Endothelial cell of umbilical vein (primary cell): ENCODE measurements around the gene CDC42BPG. TPM values are rescaled to one million over a fixed set of nuclear protein-coding genes. Genes with fewer than 3 reads are reported as not detected.

Source experiments
- BruUV-seq: library from RNA; stranded (reverse); fragments of 400-500 nt; replicated peaks from 2 replicates; lab custom pipeline; 2021; lab: Mats Ljungman, UMichigan
- CTCF ChIA-PET: fragments of 300-600, 350-600 bp; sonication (Branson Sonifier 250); formaldehyde crosslinking; loops from one replicate; lab custom pipeline; 2021; ENCODE audit warnings: antibody characterized with exemption, inconsistent platforms; lab: Charles Lee
- POLR2A ChIA-PET: fragments of 300-600, 350-600 bp; sonication (Branson Sonifier 250); formaldehyde crosslinking; loops from one replicate; lab custom pipeline; 2021; ENCODE audit warnings: antibody characterized with exemption, inconsistent platforms; lab: Charles Lee
- DNase-seq: peaks from one replicate; pipeline ENCODE4 v3.0.0-alpha.2; 2011; ENCODE audit warnings: low read depth, low spot score
- FAIRE-seq: peaks from 2 replicates; lab custom pipeline; 2011; peaks lifted over from hg19 to GRCh38; lab: Jason Lieb, UNC
- H2AFZ ChIP-seq: 2 replicates; pipeline ENCODE4 v1.6.0; 2012; ENCODE audit warnings: low read depth, low read length, control low read depth, inconsistent platforms
- H3K27ac ChIP-seq: 2 replicates; pipeline ENCODE4 v1.5.1; 2011; ENCODE audit warnings: low read depth, mild to moderate bottlenecking, control low read depth, low read length, moderate library complexity; ENCODE audit not compliant: insufficient read depth
- H3K27me3 ChIP-seq, 2 experiments: 2 replicates each; pipeline versions ENCODE4 v1.6.0 to v1.6.1; 2011; ENCODE audit warnings: low read length in 2 of 2, mixed read lengths in 1 of 2; ENCODE audit not compliant: control insufficient read depth in 2 of 2, insufficient read depth in 2 of 2
- H3K36me3 ChIP-seq, 2 experiments: 2 replicates in 1 of 2; 3 replicates in 1 of 2; pipeline ENCODE4 v1.5.1; 2011; ENCODE audit warnings: low read length in 2 of 2, mild to moderate bottlenecking in 1 of 2, moderate library complexity in 1 of 2; ENCODE audit not compliant: control insufficient read depth in 2 of 2, insufficient read depth in 2 of 2; ENCODE audit errors: extremely low read depth in 1 of 2
- H3K4me1 ChIP-seq: 3 replicates; pipeline ENCODE4 v1.5.1; 2011; ENCODE audit warnings: mild to moderate bottlenecking, low read length; ENCODE audit not compliant: control insufficient read depth, insufficient read depth; ENCODE audit errors: extremely low read depth
- H3K4me2 ChIP-seq: 2 replicates; pipeline ENCODE4 v1.6.1; 2011; ENCODE audit warnings: low read length, control low read depth, mixed read lengths; ENCODE audit not compliant: insufficient read depth
- H3K4me3 ChIP-seq, 3 experiments: fragments of 200-600 bp in 1 of 3; sonication (generic), shearing (Covaris generic) in 1 of 3; replicated peaks in 1 of 3; 2 replicates each; pipeline ENCODE4 v1.5.1; 2011 to 2016; ENCODE audit warnings: control low read depth in 3 of 3, low read length in 3 of 3, mild to moderate bottlenecking in 2 of 3, inconsistent platforms in 1 of 3, low read depth in 1 of 3, moderate library complexity in 1 of 3; ENCODE audit not compliant: insufficient read depth in 1 of 3
- H3K79me2 ChIP-seq: 2 replicates; pipeline ENCODE4 v1.6.0; 2012; ENCODE audit warnings: low read length, inconsistent platforms; ENCODE audit not compliant: control insufficient read depth, insufficient read depth
- H3K9ac ChIP-seq: replicated peaks from 2 replicates; pipeline ENCODE3; 2011; ENCODE audit warnings: low read length, control low read depth; ENCODE audit not compliant: insufficient read depth; ENCODE audit errors: extremely low read depth
- H3K9me1 ChIP-seq: replicated peaks from 3 replicates; pipeline ENCODE4 v1.6.0; 2011; ENCODE audit warnings: mild to moderate bottlenecking, low read length; ENCODE audit not compliant: control insufficient read depth, insufficient read depth; ENCODE audit errors: extremely low read depth
- H3K9me3 ChIP-seq: replicated peaks from 2 replicates; pipeline ENCODE4 v1.5.1; 2012; ENCODE audit warnings: low read length, inconsistent platforms; ENCODE audit not compliant: control insufficient read depth, insufficient read depth
- H4K20me1 ChIP-seq: replicated peaks from 2 replicates; pipeline ENCODE3; 2011; ENCODE audit warnings: mild to moderate bottlenecking, low read length; ENCODE audit not compliant: control insufficient read depth, insufficient read depth; ENCODE audit errors: extremely low read depth
- CTCF ChIP-seq, 2 donors: IDR thresholded peaks; 1 replicate in 1 of 2; 2 replicates in 1 of 2; pipeline ENCODE4 v1.5.1; 2011; ENCODE audit warnings: low read length in 2 of 2, mild to moderate bottlenecking in 2 of 2, moderate library complexity in 2 of 2, control low read depth in 1 of 2, inconsistent platforms in 1 of 2, low read depth in 1 of 2; ENCODE audit not compliant: insufficient read depth in 1 of 2; ENCODE audit errors: extremely low read depth in 1 of 2
- EZH2 ChIP-seq: IDR thresholded peaks from 2 replicates; pipeline ENCODE4 v1.6.1; 2012; ENCODE audit warnings: borderline replicate concordance, low read depth, mild to moderate bottlenecking, moderate library complexity, low read length, inconsistent platforms; ENCODE audit not compliant: severe bottlenecking
- FOS ChIP-seq: IDR thresholded peaks from 2 replicates; pipeline ENCODE4 v1.6.1; 2011; ENCODE audit warnings: mild to moderate bottlenecking, low read length, moderate library complexity, borderline replicate concordance; ENCODE audit not compliant: insufficient read depth
- GATA2 ChIP-seq: IDR thresholded peaks from 2 replicates; pipeline ENCODE4 v1.7.0; 2011; ENCODE audit warnings: low read depth, mild to moderate bottlenecking, moderate library complexity, mixed read lengths, low read length; ENCODE audit not compliant: insufficient read length, insufficient read depth
- JUN ChIP-seq: IDR thresholded peaks from 2 replicates; pipeline ENCODE4 v1.6.1; 2011; ENCODE audit warnings: borderline replicate concordance, low read depth; ENCODE audit not compliant: insufficient read length, insufficient read depth
- MYC ChIP-seq: IDR thresholded peaks from one replicate; pipeline ENCODE4 v1.6.1; 2011; ENCODE audit warnings: mild to moderate bottlenecking, low read depth, low read length
- POLR2A ChIP-seq: IDR thresholded peaks from 2 replicates; pipeline ENCODE4 v1.6.1; 2012; ENCODE audit warnings: low read depth, mild to moderate bottlenecking, control low read depth, low read length
- POLR2AphosphoS5 ChIP-seq: IDR thresholded peaks from 2 replicates; pipeline ENCODE4 v1.6.1; 2012; ENCODE audit warnings: low read depth, mild to moderate bottlenecking, control low read depth, low read length, moderate library complexity; ENCODE audit not compliant: insufficient read depth
- dilution Hi-C: fragments of 300-500 bp; cut with MboI; formaldehyde crosslinking; loops from one replicate; pipeline ENCODE4 v1.15.0; 2019; ENCODE audit warnings: low sequenced_read_pairs; ENCODE audit not compliant: extremely low pct_ligation_motif_present
- intact Hi-C: fragments of 100-400 bp; cut with micrococcal nuclease; formaldehyde crosslinking; loops from one replicate; pipeline ENCODE4 v1.10.0; 2022
- polyA plus RNA-seq, 4 experiments: library from polyadenylated mRNA; depleted of rRNA in 3 of 4; stranded (reverse) in 3 of 4; unstranded in 1 of 4; fragments of >200 nt; gene quantifications; 2 replicates each; pipeline versions ENCODE4 v1.2.1 to v1.2.3, GENCODE V29; 2011 to 2012; ENCODE audit warnings: missing spikeins in 1 of 4
- total RNA-seq: library from RNA; stranded (reverse); gene quantifications from 2 replicates; pipeline ENCODE4 v1.2.3, GENCODE V29; 2021
- TF ChIP-seq, protein P1 (sequence below): IDR thresholded peaks from 2 replicates; pipeline ENCODE4 v1.6.1; 2011; ENCODE audit not compliant: insufficient read depth, insufficient read length

Gene CDC42BPG
- total and polyA plus RNA-seq, 2 donors (not counting 3 experiments of a cell fraction or from before 2014, with no cell fraction given), result 0.19 to 0.42 TPM

DNA sequence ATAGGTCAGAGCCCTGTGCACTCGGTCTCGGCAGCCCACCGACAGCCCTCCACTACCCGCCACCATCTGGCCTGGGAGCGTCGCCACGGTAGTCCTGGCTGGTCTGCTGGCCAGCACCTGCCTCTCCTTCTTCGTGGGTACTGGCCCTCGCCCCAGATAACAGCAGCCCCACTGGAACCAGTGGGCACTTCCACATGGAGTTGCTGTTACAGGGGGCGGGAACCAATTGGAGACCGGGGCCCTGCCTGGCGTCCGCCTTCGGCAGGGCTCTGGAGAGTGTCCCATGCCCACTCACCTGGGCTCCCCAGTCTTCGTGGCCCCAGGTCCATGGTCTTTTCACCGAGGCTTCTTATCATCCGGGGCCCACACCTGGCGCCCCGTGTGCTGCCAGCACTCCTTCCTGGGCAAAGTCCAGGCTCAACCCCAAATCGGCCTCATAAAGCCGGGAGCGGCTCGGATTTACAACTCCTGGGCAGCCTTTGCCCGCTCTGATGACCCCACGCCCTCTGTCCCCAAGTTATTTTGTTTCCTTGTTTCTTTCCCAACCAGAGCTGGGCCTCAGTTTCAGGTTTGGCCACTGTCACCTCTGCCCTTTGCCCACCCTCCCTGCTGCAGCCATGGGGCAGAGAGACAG, 46.9 kb upstream of the CDC42BPG start:
- Histone ChIP-seq H3K9ac (no peak overlapping the region), H3K27ac (no peak overlapping the region)

More for the DNA sequence above, 46.9 kb upstream of the CDC42BPG start:
- dilution Hi-C loops (loop anchor here (10.0 kb wide), 1 partner anchor 47 kb away; the partner anchor contains the start of gene CDC42BPG), intact Hi-C loops (no loop called here)
- no TSS peak for BruUV-seq
- no peaks in the 10 kb centered on the region for H3K79me2 ChIP-seq
- TF ChIP-seq POLR2AphosphoS5 (no peak), CTCF (IDR thresholded peaks at IDR 0.05; ENCODE audit: extremely low read depth in 1 of 2, insufficient read depth in 1 of 2, low read depth in 1 of 2, low read length in 2 of 2) (no peak), POLR2A (no peak), JUN (no peak), FOS (no peak), EZH2 (no peak), MYC (no peak), GATA2 (no peak)
- TF ChIP-seq, protein P1, sequence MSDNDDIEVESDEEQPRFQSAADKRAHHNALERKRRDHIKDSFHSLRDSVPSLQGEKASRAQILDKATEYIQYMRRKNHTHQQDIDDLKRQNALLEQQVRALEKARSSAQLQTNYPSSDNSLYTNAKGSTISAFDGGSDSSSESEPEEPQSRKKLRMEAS, result no peak
- FAIRE-seq (no peak), DNase-seq (no peak)
- H3K4me3 ChIP-seq, result no peak overlapping the region
- H2AFZ ChIP-seq, result no peak overlapping the region
- peaks cover 3% of the 10 kb centered on the region for H3K4me1 ChIP-seq
- CTCF ChIA-PET, result interaction anchor here (1.3 to 9.4 kb wide), 3 partner anchors 16 to 104 kb away, joined by 3 to 168 read pairs (median 4); partner anchors contain the start of gene CDC42BPG
- POLR2A ChIA-PET, result no interaction called here
- no peak overlapping the region for H3K4me2 ChIP-seq
- no peaks in the 10 kb centered on the region for H3K27me3 ChIP-seq
- H4K20me1 ChIP-seq, result no peaks in the 10 kb centered on the region
- no peaks in the 10 kb centered on the region for H3K9me1 ChIP-seq
- H3K36me3 ChIP-seq, result peaks cover 0 to 4% of the 10 kb centered on the region in 2 experiments
- H3K9me3 ChIP-seq, result no peaks in the 10 kb centered on the region
